Measurements from ENCODE around the gene KCNMB1.
A peak's percentile ranks its signal among the peaks of the same experiment; 100 is the strongest.

The KCNMB1 gene

DNA sequence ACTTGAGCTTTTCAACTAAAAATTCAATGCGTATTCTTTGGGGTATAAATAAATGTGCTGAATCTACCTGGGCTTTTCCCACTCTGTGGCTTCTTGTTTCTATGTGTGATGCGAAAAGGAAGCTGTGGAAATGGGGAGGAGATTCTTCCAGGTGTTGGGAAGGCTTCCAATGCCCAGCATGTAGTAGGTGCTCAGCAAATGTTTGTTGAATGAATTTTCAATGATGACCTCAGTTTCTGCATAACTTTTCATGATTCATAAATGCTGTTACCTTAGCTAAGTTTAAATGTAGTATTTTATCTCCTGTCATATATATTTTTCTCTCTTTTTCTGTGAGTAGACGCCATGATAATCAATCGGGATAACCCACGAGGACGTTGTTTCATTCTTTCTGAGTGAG, 25.6 kb upstream of the KCNMB1 start:
- DNase-seq (ENCODE audit: low read depth) = no peak

DNA sequence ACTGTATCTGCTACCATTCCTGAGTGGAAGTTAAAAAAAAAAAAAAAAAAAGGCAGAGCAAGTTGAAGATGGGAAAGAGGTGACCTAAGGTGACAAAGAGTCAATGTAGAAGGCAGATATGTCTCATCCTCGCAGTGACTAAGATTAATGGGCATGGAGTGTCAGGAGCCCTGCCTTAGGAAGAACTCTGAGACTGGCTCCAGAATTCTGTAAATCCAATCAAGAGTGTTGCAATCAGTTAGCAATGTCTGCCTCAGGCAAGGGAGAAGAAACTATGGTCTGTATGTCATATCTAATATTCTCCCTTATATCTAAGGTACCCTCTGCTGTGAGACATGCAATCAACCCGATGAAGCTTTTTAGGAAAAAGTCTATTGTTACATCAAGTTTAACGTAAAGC, 24.7 kb upstream of the KCNMB1 start:
- DNase-seq (ENCODE audit: low read depth) = no peak

DNA sequence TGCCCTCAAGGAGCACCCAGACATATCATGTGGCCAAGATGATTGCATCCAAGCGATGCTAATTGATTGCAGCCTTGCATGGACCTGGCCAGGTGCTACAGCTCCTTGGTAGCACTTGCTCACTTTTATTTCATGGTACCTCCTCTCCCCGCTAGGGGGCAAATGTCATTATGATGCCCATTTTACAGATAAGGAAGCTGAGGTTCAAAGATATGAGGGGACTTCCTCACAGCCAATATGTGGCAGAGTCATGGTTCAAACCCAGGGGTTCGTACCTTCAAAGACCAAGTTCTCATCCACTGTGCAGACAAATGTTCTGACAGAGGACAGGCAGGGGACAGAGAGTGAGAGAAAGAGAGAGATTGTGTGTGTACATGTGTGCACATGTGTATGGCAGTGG, 21.9 kb upstream of the KCNMB1 start:
- DNase-seq (ENCODE audit: low read depth) = no peak

DNA sequence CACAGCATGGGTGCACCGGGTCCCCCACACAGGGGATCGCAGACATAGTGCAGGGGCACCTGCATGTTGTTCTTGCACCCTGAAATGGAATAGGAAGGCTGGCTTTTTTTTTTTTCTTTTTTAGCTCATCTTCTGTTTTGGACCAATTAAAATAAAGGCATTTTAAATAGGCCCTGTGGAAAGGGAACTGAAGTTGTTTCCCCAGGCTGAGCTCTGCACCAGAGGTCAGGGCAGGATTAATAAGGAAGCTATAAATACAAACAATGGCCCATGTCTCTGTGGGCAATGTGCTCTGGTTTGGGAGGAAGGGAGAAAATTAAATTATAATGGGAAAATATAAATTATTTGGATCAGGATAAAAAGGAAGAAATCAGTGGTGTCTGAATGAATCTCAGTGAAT, 21.2 kb upstream of the KCNMB1 start:
- no peak for DNase-seq (ENCODE audit: low read depth)

DNA sequence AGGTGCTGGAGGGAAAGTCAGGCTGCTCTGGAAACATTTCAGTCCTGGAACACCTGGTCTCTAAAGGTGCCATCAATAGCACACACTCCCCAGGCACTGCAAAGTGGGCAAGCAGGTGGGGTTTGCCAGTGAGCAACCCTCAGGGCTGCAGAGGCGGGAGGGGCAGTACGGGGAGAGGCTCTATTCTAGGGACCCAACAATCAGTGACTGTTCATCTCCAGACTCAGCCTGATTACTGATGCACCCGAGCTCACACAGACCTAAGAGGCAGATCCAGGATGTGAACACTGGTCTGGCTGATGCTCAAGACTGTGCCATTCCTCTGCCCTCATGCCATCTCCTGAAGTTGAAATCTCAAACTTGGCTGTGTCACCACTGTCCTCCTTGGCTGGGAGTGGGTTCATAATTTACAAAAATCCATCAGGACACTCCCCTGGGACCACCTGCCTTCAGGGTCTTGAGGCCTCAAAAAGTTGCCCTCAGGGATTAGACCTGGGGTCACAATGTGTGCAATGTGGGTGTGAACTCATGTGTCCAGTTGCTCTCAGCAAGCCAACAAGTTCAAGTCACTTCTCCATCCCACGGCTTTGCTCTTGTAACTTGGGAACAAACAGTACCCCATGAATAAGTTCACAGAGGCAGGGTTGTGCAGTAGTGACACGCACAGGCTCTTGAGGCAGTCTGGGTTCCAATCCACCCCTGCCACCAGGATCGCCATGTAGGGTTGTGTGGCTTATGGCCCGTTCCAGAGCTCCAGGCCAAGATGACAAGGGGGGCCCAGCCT, 19.9 kb upstream of the KCNMB1 start:
- no peak for DNase-seq (ENCODE audit: low read depth)

DNA sequence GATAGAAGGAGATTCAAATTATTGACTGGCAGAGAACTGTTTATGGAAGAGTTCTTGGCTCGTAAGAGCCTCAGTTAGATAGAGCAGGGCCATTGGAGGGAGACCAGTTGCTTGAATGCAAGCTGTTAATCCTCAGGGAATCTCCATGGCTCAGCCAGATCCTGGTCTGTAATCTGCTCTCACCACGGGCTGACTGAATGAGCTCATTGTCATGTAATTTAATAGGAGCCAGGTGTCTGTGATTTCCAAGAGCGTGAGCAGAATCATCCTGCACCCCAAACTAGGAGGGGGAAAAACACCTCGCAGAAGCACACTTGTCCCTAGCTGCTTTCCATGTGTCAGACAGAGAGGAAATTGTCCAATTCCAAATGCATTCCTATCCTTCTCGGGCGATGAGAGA, 19.1 kb upstream of the KCNMB1 start:
- DNase-seq (ENCODE audit: low read depth) = no peak

DNA sequence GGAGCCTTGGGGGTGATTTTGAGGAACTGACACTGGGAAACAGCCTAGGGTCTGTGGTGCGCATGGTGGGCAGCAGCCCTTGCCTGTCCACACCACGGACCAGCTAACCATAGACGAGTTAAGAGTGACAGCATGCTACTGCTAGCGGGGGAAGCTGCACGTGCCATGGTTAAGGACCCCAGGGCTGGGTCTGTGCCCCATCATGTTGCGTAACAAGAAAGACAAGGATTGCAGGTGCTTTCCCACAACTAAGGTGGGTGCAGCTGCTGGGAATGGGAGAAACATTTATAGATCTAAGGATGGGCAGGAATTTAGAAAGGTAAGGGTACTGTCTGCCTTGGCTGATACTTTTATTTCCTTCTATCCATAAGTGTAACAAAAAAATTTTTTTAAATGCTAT, 17.9 kb upstream of the KCNMB1 start:
- DNase-seq (ENCODE audit: low read depth) = no peak

DNA sequence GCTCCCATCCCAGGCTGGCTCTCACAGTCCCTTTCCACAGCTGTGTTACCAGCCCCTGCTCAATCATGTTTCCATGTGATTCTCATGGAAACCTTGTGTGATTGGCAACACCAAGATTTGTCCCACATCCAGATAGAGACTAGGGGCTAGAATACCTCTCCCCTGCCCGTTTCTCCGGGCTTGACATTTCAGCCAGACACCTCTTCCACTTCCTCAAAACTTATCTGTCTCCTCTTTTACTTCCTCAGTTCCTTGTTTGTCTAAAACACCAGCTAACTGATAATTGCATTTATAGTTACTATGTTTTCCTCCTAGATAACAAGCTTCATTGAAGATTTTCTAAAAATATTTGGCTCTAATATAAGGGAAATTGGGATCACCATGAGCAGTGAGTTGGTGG, 16.6 kb upstream of the KCNMB1 start:
- no peak for DNase-seq (ENCODE audit: low read depth)

DNA sequence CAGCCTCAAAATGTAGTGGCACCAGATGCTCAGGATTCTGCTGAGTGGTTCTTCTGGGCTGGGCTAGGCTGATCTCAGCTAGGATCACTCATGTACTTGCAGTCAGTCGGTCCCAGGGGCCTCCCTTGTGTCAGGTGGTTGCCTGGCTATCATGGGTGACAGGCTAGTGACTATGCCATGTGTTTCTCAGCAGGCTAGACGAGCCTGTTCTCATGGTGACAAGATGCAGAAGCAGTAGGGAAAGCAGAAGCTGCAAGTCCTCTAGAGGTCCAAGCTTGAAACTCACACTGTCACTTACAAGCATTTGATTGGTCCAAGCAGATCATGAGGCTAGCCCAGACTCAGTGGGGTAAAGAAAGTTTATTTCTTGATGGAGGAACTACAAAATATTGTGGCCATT, 15.2 kb upstream of the KCNMB1 start:
- DNase-seq (ENCODE audit: low read depth) = no peak

DNA sequence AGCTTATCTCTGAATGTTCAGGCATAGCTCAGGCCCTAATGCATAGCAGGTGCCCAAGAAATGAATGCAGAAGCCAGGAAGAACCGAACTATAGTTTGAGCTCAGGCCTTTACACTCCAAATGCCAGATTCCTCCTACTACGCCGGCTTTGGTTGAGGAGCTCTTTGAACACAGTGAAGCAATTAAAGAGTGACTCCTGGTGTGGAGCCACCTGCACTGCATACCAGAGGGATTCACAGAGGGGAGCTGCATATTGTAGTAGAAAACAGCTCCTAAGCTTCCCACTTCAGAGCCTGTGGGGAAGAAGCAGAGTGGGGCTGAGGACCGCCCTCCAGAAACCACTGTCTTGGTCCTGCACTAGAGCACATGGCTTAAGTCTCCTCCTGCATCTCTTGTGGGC, 14.5 kb upstream of the KCNMB1 start:
- DNase-seq (ENCODE audit: low read depth) = no peak

DNA sequence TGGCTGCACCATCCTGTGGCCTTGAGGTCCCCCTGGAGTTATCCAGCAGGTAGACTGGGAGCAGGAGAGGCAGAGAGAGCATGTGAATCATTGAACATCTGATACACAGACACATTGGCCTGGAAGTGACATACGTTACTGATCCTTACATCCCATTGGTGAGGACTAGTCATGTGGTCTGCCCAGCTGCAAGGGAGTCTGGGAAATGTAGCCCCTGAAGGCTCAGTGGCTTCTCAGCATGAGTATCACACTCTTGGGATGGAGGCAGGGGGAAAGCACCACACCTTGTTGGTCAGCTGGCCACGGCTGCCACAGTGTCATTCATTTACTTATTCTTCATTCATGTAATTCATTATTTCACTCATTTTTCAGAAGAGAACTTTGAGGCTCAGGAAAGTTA, 13.3 kb upstream of the KCNMB1 start:
- no peak for DNase-seq (ENCODE audit: low read depth)

DNA sequence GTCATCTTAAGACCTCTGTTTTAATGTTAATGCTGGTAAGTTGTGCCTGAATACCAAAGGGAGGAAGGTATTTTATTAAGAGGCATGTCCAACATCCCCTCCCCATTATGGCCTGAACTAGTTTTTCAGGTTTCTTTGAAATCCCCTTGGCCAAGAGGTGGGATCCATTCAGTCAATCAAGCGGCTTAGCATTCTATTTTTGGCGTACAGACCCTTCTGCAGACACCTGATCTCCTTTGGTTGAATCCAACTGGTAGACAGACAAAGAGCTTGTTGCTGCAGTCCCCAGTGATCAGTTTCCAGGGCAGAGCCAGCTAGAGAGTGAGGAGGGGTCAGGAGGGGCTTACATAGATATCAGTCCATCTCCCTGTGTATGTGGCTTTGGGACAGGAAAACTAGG, 7.9 kb upstream of the KCNMB1 start:
- no peak for DNase-seq (ENCODE audit: low read depth)

DNA sequence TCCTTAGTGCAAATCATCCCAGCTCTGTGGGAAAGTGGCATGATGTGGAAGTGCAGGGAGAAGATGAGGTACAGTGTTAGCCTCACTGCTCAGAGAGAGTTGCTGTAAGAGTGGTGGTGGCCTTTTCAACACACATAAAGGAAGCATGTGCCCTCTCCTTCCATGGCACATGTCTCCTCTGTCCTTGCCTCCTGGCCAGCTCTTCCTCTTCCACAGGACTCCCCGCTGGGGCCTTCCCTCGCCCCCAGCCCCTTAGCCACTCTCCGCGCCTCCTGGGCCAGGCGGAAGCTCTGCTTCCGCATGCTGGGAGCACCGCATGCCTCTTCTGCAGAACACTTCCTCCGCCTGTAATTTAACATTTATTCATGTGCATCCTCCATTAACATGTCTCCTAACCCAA, 4.8 kb upstream of the KCNMB1 start:
- no peak for DNase-seq (ENCODE audit: low read depth)

DNA sequence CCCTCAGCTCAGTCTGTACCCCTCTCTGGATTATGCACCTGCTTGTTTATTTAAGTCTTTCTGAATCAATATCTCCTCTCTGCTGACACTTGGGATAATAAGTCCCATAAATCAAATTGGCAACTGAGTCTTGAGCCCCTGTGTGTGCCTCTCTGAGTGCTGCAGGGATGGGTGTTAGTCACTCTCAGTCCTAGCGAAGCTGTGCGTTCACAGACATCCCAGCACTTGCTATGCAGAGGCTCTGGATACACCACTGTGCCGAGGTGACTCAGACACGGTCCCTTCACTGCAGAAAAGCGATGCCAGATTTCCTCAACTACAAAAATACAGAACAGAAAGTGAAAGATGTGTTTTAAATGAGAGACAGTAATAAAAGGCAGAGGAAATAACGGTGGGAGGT, 4.1 kb upstream of the KCNMB1 start:
- DNase-seq (ENCODE audit: low read depth) = peak; percentile 44

DNA sequence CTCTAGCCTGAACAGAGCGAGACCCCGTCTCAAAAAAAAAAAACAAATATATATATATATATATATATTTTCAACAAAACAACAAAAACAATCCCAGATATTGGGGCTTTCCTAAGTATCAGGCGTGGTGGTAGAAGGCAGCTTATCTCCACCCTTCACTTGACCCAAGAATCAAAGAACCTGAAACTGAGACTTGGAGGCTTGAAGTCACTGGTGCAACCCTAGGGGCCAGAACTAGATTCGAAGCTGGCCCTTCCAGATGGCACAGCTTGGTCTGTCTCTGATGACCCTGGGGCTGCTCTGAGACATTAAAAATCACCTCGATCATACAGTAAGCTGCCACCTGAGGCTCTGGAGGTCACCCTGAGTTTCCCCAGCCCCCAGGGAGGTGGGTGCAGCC, 1.3 kb upstream of the KCNMB1 start:
- DNase-seq (ENCODE audit: low read depth) = no peak

DNA sequence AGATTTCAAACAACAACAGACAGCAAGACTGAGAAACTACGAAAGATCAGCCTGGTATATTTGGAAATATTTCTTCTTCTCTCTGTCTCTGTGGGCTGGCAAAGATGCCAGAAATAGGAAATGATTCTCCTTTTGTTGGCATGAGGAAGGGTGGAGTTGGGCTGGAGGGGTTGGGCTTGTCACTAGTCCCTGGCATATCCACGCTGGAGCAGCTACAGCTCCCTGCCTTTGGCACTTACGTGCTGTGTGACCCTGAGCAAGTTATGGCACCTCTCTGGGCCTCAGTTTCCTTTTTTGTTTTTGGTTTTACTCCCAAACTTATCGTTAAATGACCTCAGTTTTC, 354 bp upstream of the KCNMB1 start:
- no peak for DNase-seq (ENCODE audit: low read depth)

DNA sequence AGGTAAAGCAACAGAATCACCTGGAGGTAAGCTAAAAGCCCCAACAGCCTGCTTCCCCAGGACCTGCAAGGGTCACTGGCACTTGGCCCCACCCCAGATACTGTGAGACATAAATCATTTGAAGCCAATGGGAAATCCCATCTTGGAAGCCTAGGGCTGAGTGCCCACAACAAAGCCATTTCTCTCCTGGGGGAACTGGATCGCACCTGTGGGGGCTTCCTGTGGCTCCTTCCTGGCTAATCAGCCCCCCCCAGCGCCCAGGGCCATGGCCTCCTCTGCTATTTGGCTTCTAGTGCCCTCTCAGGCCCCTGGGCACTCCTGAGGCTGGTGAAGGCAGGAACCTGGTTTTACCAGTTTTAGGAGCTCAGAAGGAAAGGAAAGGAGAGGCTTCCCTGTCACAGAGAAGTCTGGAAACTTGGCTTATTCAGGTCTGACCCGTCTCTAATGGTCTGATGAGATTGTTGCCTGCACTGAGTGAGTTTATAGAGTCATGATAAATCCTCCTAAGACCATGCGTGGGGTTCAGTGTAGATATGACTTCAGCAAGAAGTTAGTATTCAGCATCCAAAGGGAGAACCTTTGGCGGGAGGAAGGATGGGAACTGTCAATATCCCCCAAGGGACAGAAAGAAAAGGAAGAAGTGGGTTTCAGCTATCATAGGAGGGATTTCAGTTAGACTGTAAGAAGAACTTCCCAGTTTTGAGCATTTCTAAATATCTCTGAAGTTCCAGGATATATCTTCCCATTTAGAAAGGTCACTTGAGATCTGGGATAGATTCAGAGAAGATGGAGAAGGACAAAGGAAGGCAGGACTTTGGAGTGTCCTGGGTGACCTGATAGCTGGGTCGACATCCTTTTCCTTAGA, 1.2 kb downstream of the KCNMB1 start:
- DNase-seq (ENCODE audit: low read depth) = no peak

DNA sequence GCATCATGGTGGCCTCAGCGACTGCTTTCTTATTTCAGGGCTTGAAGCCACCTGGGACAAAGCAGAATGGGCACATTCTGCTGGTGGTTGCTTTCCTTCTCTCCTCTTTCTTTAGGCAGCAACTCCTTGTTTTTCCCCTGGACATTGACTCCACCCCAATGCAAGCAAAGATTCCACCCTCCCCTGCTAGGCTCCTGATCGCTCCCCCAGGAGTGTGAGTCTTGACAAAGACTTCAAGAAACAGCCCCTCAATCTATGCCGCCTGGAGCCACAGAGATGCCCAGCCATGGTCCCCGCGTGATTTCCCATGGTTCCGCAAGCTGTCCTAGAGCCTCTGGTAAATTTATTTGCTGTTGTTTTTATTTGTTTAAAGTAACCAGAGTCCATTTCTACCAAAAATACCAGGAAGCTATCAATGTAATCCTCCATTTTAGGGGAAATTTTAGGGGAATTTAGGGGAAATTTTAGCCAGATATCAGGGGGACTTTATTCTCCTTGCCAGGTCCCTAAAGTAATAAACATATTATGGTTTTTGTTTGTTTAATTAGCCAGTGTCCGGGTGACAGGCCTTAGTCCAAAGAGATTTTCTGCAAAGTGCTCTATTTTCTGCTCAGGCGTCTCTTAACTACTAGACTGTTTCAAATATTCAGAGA, 2.3 kb downstream of the KCNMB1 start:
- no peak for DNase-seq (ENCODE audit: low read depth)

DNA sequence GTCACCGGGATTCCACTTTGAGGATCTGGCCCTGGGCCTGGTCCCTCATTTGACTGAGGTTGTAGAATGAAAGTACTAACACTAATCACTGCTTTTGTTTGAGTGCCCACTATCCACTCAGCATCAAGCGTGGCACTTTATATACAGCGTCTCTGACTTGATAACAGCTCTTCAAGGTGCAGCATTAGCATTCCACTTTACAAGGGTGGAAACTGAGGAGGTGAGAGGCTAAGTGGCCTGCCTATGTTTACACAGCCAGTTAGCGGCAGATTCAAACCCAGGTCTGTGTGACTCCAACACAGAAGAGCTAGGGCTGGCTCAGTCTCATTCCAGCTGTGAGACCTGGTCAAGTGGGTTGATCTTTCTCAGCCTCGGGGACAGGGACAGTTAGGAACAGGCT, 5.9 kb downstream of the KCNMB1 start:
- no peak for DNase-seq (ENCODE audit: low read depth)

DNA sequence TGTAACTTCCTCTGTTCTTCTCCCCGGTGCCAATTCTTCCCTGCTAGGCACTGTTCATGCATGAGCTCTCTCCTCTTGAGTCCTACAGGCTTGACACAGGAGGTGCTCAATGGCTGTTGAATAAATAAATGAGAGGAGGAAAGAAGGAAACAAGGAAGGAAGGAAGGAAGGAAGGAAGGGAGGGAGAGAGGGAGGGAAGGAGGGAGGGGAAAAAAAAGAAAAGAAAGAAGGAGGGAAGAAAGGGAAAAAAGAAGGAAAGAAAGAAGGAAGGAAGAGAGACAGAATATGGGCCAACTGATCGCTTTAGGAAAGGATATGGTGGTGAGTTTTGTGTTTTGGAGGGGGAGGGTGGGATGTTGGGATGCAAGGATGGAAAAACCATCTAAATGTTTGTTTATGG, 6.4 kb downstream of the KCNMB1 start:
- DNase-seq (ENCODE audit: low read depth) = no peak

DNA sequence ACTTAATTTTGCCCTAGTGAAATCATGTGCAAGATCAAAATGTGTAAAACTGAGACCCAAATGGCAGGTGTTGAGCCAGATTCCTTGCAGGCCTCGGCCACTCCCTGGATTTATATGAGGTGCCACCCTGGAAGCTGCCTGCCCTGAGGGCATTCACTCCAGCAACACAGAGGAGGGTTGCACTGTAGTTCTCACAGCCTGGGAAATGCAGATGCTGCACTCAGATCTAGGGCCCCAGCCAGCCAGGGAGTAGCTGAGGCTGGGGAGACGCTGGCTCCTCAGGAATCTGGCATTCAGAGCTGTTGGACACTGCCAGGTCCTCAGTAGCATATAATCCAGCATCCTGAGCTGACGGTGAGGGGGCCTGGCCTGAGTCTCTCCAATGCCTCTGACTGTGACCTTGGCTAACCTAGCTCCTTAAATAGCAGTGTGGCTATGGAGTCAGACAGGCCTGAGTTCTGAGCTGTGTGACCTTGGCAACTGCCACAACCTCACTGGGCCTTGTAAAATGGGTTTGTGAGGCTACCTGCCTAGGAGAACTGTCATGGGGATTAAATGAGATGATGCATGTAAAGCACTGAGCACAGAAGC, 8.7 kb downstream of the KCNMB1 start:
- DNase-seq (ENCODE audit: low read depth) = no peak

DNA sequence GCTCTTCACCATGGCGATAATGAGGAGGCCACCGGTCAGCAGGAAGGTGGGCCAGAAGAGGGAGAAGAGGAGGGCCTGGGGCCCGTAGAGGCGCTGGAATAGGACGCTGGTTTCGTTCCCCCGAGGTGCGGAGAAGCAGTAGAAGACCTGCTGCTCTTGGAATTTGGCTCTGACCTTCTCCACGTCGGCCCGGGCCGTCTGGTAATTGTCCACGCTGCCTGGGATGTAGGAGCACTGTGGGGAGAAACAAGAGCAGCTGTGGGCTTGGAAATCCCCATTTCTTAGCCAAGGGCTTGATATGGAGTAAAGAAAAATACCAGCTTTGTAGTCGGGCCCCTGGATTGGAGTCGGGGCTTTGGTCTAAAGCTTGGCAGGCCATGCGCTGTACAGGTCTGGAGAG, 10.4 kb downstream of the KCNMB1 start:
- no peak for DNase-seq (ENCODE audit: low read depth)

DNA sequence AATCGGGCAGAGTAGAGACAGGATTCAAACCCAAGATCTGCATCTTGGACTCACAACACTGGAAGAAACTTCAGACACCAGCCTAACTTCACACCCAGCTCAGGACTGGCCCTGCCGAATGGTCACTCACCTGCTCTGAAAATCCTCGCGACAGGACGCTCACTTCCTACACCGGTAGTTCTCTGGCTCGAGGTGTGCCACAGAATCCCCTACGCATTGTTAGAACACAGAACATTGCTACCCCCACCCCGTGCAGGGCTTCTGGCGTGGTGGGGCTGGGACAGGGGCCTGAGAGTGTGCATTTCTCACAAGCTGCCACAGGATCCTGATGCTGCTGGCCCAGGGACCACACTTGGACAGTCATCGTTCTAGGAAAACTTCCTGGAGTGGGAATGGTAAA, 12.1 kb downstream of the KCNMB1 start:
- DNase-seq (ENCODE audit: low read depth) = no peak
